Kidney (tissue), 14 donors: Measurements from ENCODE around the gene OTULIN. TPM values are rescaled to one million over a fixed set of nuclear protein-coding genes. Genes with fewer than 3 reads are reported as not detected.

Experiments
- DNase-seq, 5 donors: peaks; one replicate each; pipeline ENCODE4 v3.0.0-alpha.2; 2013 to 2020
- FAIRE-seq: peaks from 2 replicates; lab custom pipeline; 2012; peaks lifted over from hg19 to GRCh38; lab: Jason Lieb, UNC
- H3K27ac ChIP-seq, 2 donors: one replicate each; pipeline ENCODE4 v1.7.0; 2013; ENCODE audit warnings: low read depth in 2 of 2, low read length in 2 of 2, inconsistent platforms in 1 of 2
- H3K27me3 ChIP-seq: one replicate; pipeline ENCODE4 v1.7.1; 2013; ENCODE audit warnings: low read length, inconsistent platforms; ENCODE audit not compliant: control insufficient read depth, insufficient read depth
- H3K36me3 ChIP-seq, 3 donors: one replicate each; pipeline versions ENCODE4 v1.7.0 to v1.7.1; 2013; ENCODE audit warnings: low read length in 3 of 3, control low read depth in 1 of 3, inconsistent platforms in 1 of 3; ENCODE audit not compliant: insufficient read depth in 3 of 3, control insufficient read depth in 2 of 3
- H3K4me1 ChIP-seq, 3 donors: one replicate each; pipeline versions ENCODE4 v1.7.0 to v1.7.1; 2013; ENCODE audit warnings: low read length in 3 of 3, inconsistent platforms in 1 of 3, low read depth in 1 of 3; ENCODE audit not compliant: control insufficient read depth in 2 of 3, insufficient read depth in 2 of 3
- H3K4me3 ChIP-seq, 3 donors: one replicate each; pipeline versions ENCODE4 v1.7.0 to v1.8.1; 2013; ENCODE audit warnings: low read length in 3 of 3, control low read depth in 1 of 3, inconsistent platforms in 1 of 3
- H3K9ac ChIP-seq, 3 donors: one replicate each; pipeline versions ENCODE4 v1.7.0 to v1.7.1; 2013; ENCODE audit warnings: low read length in 3 of 3, control low read depth in 1 of 3, inconsistent platforms in 1 of 3
- H3K9me3 ChIP-seq, 3 donors: one replicate each; pipeline versions ENCODE4 v1.7.0 to v1.7.1; 2013; ENCODE audit warnings: low read length in 3 of 3, control low read depth in 1 of 3, inconsistent platforms in 1 of 3; ENCODE audit not compliant: control insufficient read depth in 2 of 3, insufficient read depth in 1 of 3
- CTCF ChIP-seq: IDR thresholded peaks from 3 replicates; pipeline ENCODE4 v1.5.1; 2012; ENCODE audit warnings: mild to moderate bottlenecking, moderate library complexity, borderline replicate concordance; ENCODE audit not compliant: insufficient read depth; ENCODE audit errors: extremely low read depth
- intact Hi-C: fragments of 100-400 bp; cut with DNase I; formaldehyde crosslinking; loops from one replicate; pipeline ENCODE4 v1.11.1; 2022
- polyA plus RNA-seq: library from polyadenylated mRNA; stranded (reverse); fragments of 350-450 nt; fragmentation: Illumina TruSeq; extraction: RNeasy Lipid Tissue Mini Kit (QIAGEN cat#74804); gene quantifications from one replicate; pipeline ENCODE4 v1.2.3, GENCODE V29; 2014; ENCODE audit warnings: low read depth, low replicate concordance; ENCODE audit not compliant: insufficient read depth
- total RNA-seq: library from RNA; stranded (reverse); fragmentation: NEBNext Ultra II Directional; extraction: Animal tissue kit (Norgen Biotek cat#: 25700); gene quantifications from one replicate; pipeline ENCODE4 v1.2.1, GENCODE V29; 2021
- donor health status: control.
- donor health status: control.
- donor health status: control.
- donor health status: control.
- donor health status: control.
- donor health status: DM: yes; HTN: yes; CAD: no.
- donor health status: Normal renal cell carcinoma (clear cell type).

Gene OTULIN
- total and polyA plus RNA-seq, 2 donors from 2014 or later, result 9.0 to 28.4 TPM

- no peak overlapping the region for H3K4me3 ChIP-seq
- peaks cover 0 to 22% (median 11%) of the 10 kb centered on the region in 3 donors for H3K4me1 ChIP-seq
- H3K9ac ChIP-seq, result no peak overlapping the region
- H3K27me3 ChIP-seq, result no peaks in the 10 kb centered on the region
- FAIRE-seq (no peak), DNase-seq (no peak)
- H3K27ac ChIP-seq, result no peak overlapping the region
- H3K36me3 ChIP-seq, result no peaks in the 10 kb centered on the region
- intact Hi-C loops, result no loop called here
- no peaks in the 10 kb centered on the region for H3K9me3 ChIP-seq
- TF ChIP-seq CTCF, result no peak
Measured at GRCh38 chr5:14662721-14663260, 1.7 kb upstream of the OTULIN start.

GRCh38 chr5:14663734-14664269 lies 716 bp upstream of the OTULIN start:
- TF ChIP-seq CTCF, result no peak
- H3K4me1 ChIP-seq, result peaks cover 0 to 28% (median 12%) of the 10 kb centered on the region in 3 donors
- H3K27me3 ChIP-seq, result no peaks in the 10 kb centered on the region
- peak overlapping the region; percentile 84 to 87 for H3K27ac ChIP-seq
- intact Hi-C loops, result no loop called here
- peak overlapping the region; percentile 71 to 83 (median 76) for H3K9ac ChIP-seq
- DNase-seq (peak in 2 of 5 donors; percentile 33 to 57), FAIRE-seq (no peak)
- H3K36me3 ChIP-seq, result peaks cover 0 to 2% (median 0%) of the 10 kb centered on the region in 3 donors
- peak overlapping the region; percentile 58 to 89 (median 86) for H3K4me3 ChIP-seq
- H3K9me3 ChIP-seq, result no peaks in the 10 kb centered on the region

- Histone ChIP-seq H3K4me3 (peak overlapping the region; percentile 42 to 89 (median 68)), H3K27ac (peak overlapping the region; percentile 73 to 87), H3K9ac (peak overlapping the region; percentile 7 to 68 (median 35)), H3K4me1 (peaks cover 0 to 28% (median 12%) of the 10 kb centered on the region in 3 donors), H3K27me3 (no peaks in the 10 kb centered on the region), H3K36me3 (peaks cover 0 to 2% (median 0%) of the 10 kb centered on the region in 3 donors), H3K9me3 (no peaks in the 10 kb centered on the region)
- intact Hi-C loops, result no loop called here
- DNase-seq (peak in 4 of 5 donors; percentile 49 to 71 (median 66)), FAIRE-seq (no peak)
- peak; percentile 4 for TF ChIP-seq CTCF
Measured at GRCh38 chr5:14665101-14665822, 744 bp downstream of the OTULIN start.
